A673 (cell line): Measurements from ENCODE around the gene EIF2D. TPM values are rescaled to one million over a fixed set of nuclear protein-coding genes. Genes with fewer than 3 reads are reported as not detected.

Experiments
- BruUV-seq: library from RNA; stranded (reverse); fragments of 400-500 nt; replicated peaks from 2 replicates; lab custom pipeline; 2021; lab: Mats Ljungman, UMichigan
- CTCF ChIA-PET: fragments of 300-600 bp; sonication (Branson Sonifier 250); formaldehyde crosslinking; loops from one replicate; lab custom pipeline; 2022; ENCODE audit warnings: antibody characterized with exemption; lab: Charles Lee
- POLR2A ChIA-PET: fragments of 300-600 bp; sonication (Branson Sonifier 250); formaldehyde crosslinking; loops from one replicate; lab custom pipeline; 2022; ENCODE audit warnings: antibody characterized with exemption; ENCODE audit not compliant: low non-redundant PET; lab: Charles Lee
- DNase-seq: peaks from one replicate; pipeline ENCODE4 v3.0.0-alpha.2; 2015; ENCODE audit warnings: low spot score
- H3K27ac ChIP-seq: fragments of 200-600 bp; sonication (generic); 2 replicates; pipeline ENCODE4 v1.5.1; 2016; ENCODE audit warnings: mixed run types, low read depth, mild to moderate bottlenecking, mixed read lengths, antibody characterized with exemption, low read length; ENCODE audit not compliant: poor library complexity, severe bottlenecking
- H3K27me3 ChIP-seq: fragments of 200-600 bp; sonication (generic); replicated peaks from 2 replicates; pipeline ENCODE4 v1.6.1; 2017; ENCODE audit warnings: mixed run types, low read depth, mild to moderate bottlenecking, mixed read lengths, antibody characterized with exemption, low read length; ENCODE audit not compliant: insufficient read depth, poor library complexity
- H3K36me3 ChIP-seq: fragments of 200-600 bp; sonication (generic); 2 replicates; pipeline ENCODE4 v1.6.1; 2016; ENCODE audit warnings: mixed run types, mild to moderate bottlenecking, mixed read lengths, antibody characterized with exemption, low read length; ENCODE audit not compliant: insufficient read depth, poor library complexity, severe bottlenecking
- H3K4me1 ChIP-seq: fragments of 200-600 bp; sonication (generic); 2 replicates; pipeline ENCODE4 v1.6.1; 2017; ENCODE audit warnings: mixed run types, mild to moderate bottlenecking, mixed read lengths, antibody characterized with exemption, low read length; ENCODE audit not compliant: insufficient read depth, poor library complexity, severe bottlenecking
- H3K4me3 ChIP-seq: fragments of 200-600 bp; sonication (generic); 2 replicates; pipeline ENCODE4 v1.5.1; 2016; ENCODE audit warnings: low read depth, mixed run types, mild to moderate bottlenecking, mixed read lengths, low read length; ENCODE audit not compliant: poor library complexity, severe bottlenecking
- H3K9me3 ChIP-seq: fragments of 200-600 bp; sonication (generic); 2 replicates; pipeline ENCODE4 v1.6.1; 2016; ENCODE audit warnings: mixed run types, low read depth, mild to moderate bottlenecking, mixed read lengths, antibody characterized with exemption, low read length; ENCODE audit not compliant: poor library complexity, severe bottlenecking
- EZH2 ChIP-seq: fragments of 200-600 bp; sonication (generic); IDR thresholded peaks from 2 replicates; pipeline ENCODE4 v1.6.1; 2017; ENCODE audit warnings: borderline replicate concordance, low read depth, mild to moderate bottlenecking, mixed read lengths, antibody characterized with exemption, low read length; ENCODE audit not compliant: poor library complexity, severe bottlenecking
- intact Hi-C: fragments of 100-400 bp; cut with micrococcal nuclease; formaldehyde crosslinking; loops from one replicate; pipeline ENCODE4 v1.10.0; 2022; ENCODE audit not compliant: unreplicated experiment
- total RNA-seq: library from RNA; stranded (reverse); gene quantifications from 2 replicates; pipeline ENCODE4 v1.2.3, GENCODE V29; 2021
- TF ChIP-seq, protein P1 (sequence below): fragments of 300-800, 200-600 bp; sonication (generic); conservative IDR thresholded peaks from 2 replicates; pipeline ENCODE4 v1.5.1; 2017; ENCODE audit warnings: low read depth, mild to moderate bottlenecking, antibody characterized with exemption, low read length, moderate library complexity, mixed read lengths

EIF2D gene
- total RNA-seq, 1 experiment from 2014 or later, result 32.6 TPM

DNA sequence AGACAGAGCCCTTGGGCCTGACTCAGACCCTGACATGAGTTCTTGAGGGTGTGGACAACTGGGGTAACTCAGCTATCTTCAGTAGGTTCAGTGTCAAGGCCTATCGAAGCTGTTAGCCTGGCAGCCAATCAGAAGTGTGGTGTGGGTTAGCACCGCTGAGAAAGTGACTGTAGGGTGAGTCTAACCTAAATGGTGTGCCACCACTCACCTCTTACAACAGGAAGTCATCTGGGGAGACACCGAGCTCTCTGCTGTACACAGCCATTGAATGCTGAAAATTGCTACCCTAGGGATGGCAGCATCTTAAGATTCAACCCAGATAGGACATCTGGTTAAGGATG lies 60.3 kb downstream of the EIF2D start:
- H3K4me1 ChIP-seq, result no peaks in the 10 kb centered on the region

DNA sequence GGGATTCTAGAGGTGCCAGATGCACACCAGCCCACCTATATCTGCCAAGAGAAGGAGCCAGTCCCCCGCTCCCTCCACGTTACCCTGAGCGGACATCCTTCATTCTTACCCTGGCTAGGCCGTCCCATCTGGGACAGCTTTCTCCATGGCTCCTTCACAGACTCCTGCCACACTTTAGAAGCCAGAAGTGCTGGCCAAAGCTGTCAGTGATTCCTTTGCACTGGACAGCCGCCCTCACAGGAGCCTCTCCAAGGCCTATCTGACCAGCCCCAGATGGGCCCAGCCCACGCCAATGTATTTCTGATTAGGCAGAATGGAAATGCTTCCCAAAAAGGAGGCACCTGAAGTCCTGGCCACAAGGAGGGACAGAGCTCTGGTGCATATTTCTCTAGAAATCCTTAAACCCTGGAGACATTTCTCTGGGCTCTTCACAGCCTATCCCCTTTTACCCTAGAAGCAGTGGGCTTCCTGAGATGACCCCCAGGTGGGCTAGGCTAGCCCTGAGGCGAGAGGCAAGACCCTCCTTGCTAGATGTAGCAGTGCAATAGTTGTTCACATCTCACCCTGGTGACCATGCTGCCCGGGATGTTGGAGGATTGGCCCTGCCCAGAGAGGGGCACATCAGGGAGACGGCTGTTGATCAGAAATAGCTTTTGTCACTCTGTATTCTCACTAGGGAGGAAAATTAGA lies 60.8 kb downstream of the EIF2D start:
- CTCF ChIA-PET, result interaction anchor here (0.6 kb wide), 1 partner anchor 10 kb away, joined by 7 read pairs; no protein-coding TSS in a partner anchor
- intact Hi-C loops, result no loop called here
- H3K4me3 ChIP-seq, result no peak overlapping the region

More for the DNA sequence above, 60.3 kb downstream of the EIF2D start:
- DNase-seq, result no peak
- intact Hi-C loops, result no loop called here
- no peaks in the 10 kb centered on the region for H3K27me3 ChIP-seq
- H3K9me3 ChIP-seq, result no peaks in the 10 kb centered on the region
- ChIA-PET POLR2A (no interaction called here), CTCF (no interaction called here)
- H3K4me3 ChIP-seq, result no peak overlapping the region
- no peak for TF ChIP-seq EZH2
- TF ChIP-seq, protein P1, sequence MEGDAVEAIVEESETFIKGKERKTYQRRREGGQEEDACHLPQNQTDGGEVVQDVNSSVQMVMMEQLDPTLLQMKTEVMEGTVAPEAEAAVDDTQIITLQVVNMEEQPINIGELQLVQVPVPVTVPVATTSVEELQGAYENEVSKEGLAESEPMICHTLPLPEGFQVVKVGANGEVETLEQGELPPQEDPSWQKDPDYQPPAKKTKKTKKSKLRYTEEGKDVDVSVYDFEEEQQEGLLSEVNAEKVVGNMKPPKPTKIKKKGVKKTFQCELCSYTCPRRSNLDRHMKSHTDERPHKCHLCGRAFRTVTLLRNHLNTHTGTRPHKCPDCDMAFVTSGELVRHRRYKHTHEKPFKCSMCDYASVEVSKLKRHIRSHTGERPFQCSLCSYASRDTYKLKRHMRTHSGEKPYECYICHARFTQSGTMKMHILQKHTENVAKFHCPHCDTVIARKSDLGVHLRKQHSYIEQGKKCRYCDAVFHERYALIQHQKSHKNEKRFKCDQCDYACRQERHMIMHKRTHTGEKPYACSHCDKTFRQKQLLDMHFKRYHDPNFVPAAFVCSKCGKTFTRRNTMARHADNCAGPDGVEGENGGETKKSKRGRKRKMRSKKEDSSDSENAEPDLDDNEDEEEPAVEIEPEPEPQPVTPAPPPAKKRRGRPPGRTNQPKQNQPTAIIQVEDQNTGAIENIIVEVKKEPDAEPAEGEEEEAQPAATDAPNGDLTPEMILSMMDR, result no peak
- no TSS peak for BruUV-seq
- H3K27ac ChIP-seq, result no peak overlapping the region
- no peaks in the 10 kb centered on the region for H3K36me3 ChIP-seq

DNA sequence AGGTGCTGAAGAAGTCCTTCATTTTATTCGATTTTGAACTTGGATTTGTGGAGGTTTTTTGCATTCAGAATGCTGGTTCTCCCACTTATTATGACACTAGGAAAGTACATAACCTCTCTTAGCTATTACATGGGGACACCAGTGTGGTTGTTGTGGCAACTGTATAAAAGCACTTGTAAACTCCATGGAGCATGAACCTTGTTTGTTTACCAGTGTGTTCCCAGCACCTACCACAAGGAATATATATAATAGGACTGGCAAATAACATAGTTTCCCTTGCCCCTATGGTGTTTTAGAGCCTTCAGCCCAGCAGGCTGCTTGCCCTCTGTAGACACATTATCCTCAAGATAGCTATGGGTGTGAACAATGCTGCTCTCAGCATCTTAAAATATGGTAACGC lies 61.8 kb downstream of the EIF2D start:
- no TSS peak for BruUV-seq
- intact Hi-C loops, result no loop called here
- no peaks in the 10 kb centered on the region for H3K36me3 ChIP-seq
- DNase-seq, result no peak
- H3K27ac ChIP-seq, result no peak overlapping the region
- ChIA-PET POLR2A (no interaction called here), CTCF (no interaction called here)
- H3K9me3 ChIP-seq, result no peaks in the 10 kb centered on the region
- TF ChIP-seq, protein P1, result no peak
- no peak for TF ChIP-seq EZH2
- no peaks in the 10 kb centered on the region for H3K27me3 ChIP-seq
- no peak overlapping the region for H3K4me3 ChIP-seq
- no peaks in the 10 kb centered on the region for H3K4me1 ChIP-seq

More for the DNA sequence above, 60.8 kb downstream of the EIF2D start:
- POLR2A ChIA-PET, result no interaction called here
- no peaks in the 10 kb centered on the region for H3K9me3 ChIP-seq
- no peaks in the 10 kb centered on the region for H3K27me3 ChIP-seq
- no peak for DNase-seq
- H3K27ac ChIP-seq, result no peak overlapping the region
- H3K4me1 ChIP-seq, result no peaks in the 10 kb centered on the region
- TF ChIP-seq, protein P1, result no peak
- TF ChIP-seq EZH2, result no peak
- H3K36me3 ChIP-seq, result no peaks in the 10 kb centered on the region
- no TSS peak for BruUV-seq
